ENCODE data around the gene SLC2A4. TPM values are rescaled to one million over a fixed set of nuclear protein-coding genes. Genes with fewer than 3 reads are reported as not detected.

The SLC2A4 gene
- total RNA-seq, 1 donor from 2014 or later = 1.1 TPM

GRCh38 chr17:7327056-7327455 lies 45.5 kb downstream of the SLC2A4 start:
- Histone ChIP-seq H3K9me3 (no peaks in the 10 kb centered on the region), H3K36me3 (peaks cover 48% of the 10 kb centered on the region), H3K4me3 (no peak overlapping the region), H3K4me1 (peaks cover 22% of the 10 kb centered on the region), H3K27me3 (ENCODE audit: low read depth) (no peaks in the 10 kb centered on the region), H3K27ac (no peak overlapping the region)
- intact Hi-C loops (cut with DNase I) = no loop called here
- DNase-seq = no peak
- TF ChIP-seq CTCF (IDR thresholded peaks at IDR 0.05) = no peak
- no peak for ATAC-seq

- intact Hi-C loops (cut with DNase I) = no loop called here
- no peak for TF ChIP-seq CTCF (IDR thresholded peaks at IDR 0.05)
- H3K36me3 ChIP-seq = peaks cover 43% of the 10 kb centered on the region
- no peak overlapping the region for H3K4me3 ChIP-seq
- H3K9me3 ChIP-seq = no peaks in the 10 kb centered on the region
- no peak for DNase-seq
- no peaks in the 10 kb centered on the region for H3K27me3 ChIP-seq (ENCODE audit: low read depth)
- peaks cover 22% of the 10 kb centered on the region for H3K4me1 ChIP-seq
- ATAC-seq = no peak
- H3K27ac ChIP-seq = no peak overlapping the region
Measured at GRCh38 chr17:7327501-7327900, 46.0 kb downstream of the SLC2A4 start.

- Histone ChIP-seq H3K4me3 (peak overlapping the region; percentile 90), H3K27me3 (ENCODE audit: low read depth) (no peaks in the 10 kb centered on the region), H3K9me3 (no peaks in the 10 kb centered on the region), H3K27ac (no peak overlapping the region), H3K4me1 (peaks cover 22% of the 10 kb centered on the region), H3K36me3 (peaks cover 38% of the 10 kb centered on the region)
- no peak for ATAC-seq
- no peak for TF ChIP-seq CTCF (IDR thresholded peaks at IDR 0.05)
- DNase-seq = no peak
- intact Hi-C loops (cut with DNase I) = no loop called here
Measured at GRCh38 chr17:7328009-7328408, 46.5 kb downstream of the SLC2A4 start.

GRCh38 chr17:7328840-7329373 lies 47.4 kb downstream of the SLC2A4 start, which contains the start of gene NEURL4:
TSS of gene NEURL4 (minus strand) at chr17:7329335. CDS start at chr17:7329312, 23 bp downstream.
- Histone ChIP-seq H3K4me3 (peak within 1 kb of the TSS; percentile 90), H3K36me3 (peaks cover 29% of the 10 kb centered on the region), H3K27ac (peak within 1 kb of the TSS; percentile 89), H3K4me1 (peaks cover 22% of the 10 kb centered on the region), H3K27me3 (ENCODE audit: low read depth) (no peaks in the 10 kb centered on the region), H3K9me3 (no peaks in the 10 kb centered on the region)
- peak; percentile 6 to 38 for ATAC-seq
- DNase-seq = peak; percentile 64
- TF ChIP-seq CTCF (IDR thresholded peaks at IDR 0.05) = no peak
- intact Hi-C loops (cut with DNase I) = no loop called here

- Histone ChIP-seq H3K36me3 (peaks cover 23% of the 10 kb centered on the region), H3K4me3 (peak overlapping the region; percentile 90), H3K9me3 (no peaks in the 10 kb centered on the region), H3K4me1 (peaks cover 22% of the 10 kb centered on the region), H3K27ac (peak overlapping the region; percentile 89), H3K27me3 (ENCODE audit: low read depth) (no peaks in the 10 kb centered on the region)
- DNase-seq (peak; percentile 99), ATAC-seq (peak; percentile 92 to 96)
- no peak for TF ChIP-seq CTCF (IDR thresholded peaks at IDR 0.05)
- intact Hi-C loops (cut with DNase I) = no loop called here
Measured at GRCh38 chr17:7329374-7329996, 48.0 kb downstream of the SLC2A4 start.
